WI38 (cell line): ENCODE results near the gene SLC30A5.

ENCODE experiments used
- H3K4me3 ChIP-seq: 2 replicates; pipeline ENCODE4 v1.5.1; 2011; ENCODE audit warnings: low read depth, mild to moderate bottlenecking, control low read depth, low read length
- CTCF ChIP-seq: IDR thresholded peaks from 2 replicates; pipeline ENCODE4 v1.5.1; 2012; ENCODE audit warnings: low read depth, mild to moderate bottlenecking, control low read depth, low read length

The SLC30A5 gene

GRCh38 chr5:69052181-69052580 is 41.6 kb upstream of the SLC30A5 start:
- no peak overlapping the region for H3K4me3 ChIP-seq
- TF ChIP-seq CTCF = no peak

GRCh38 chr5:69074664-69075521 is 18.9 kb upstream of the SLC30A5 start:
- TF ChIP-seq CTCF = no peak

GRCh38 chr5:69075522-69076179 is 18.2 kb upstream of the SLC30A5 start:
- no peak for TF ChIP-seq CTCF
- H3K4me3 ChIP-seq = no peak overlapping the region

More at GRCh38 chr5:69074664-69075521, 18.9 kb upstream of the SLC30A5 start:
- H3K4me3 ChIP-seq = no peak overlapping the region

GRCh38 chr5:69078921-69079540 is 14.8 kb upstream of the SLC30A5 start:
- H3K4me3 ChIP-seq = no peak overlapping the region
- no peak for TF ChIP-seq CTCF

GRCh38 chr5:69079556-69079955 is 14.3 kb upstream of the SLC30A5 start:
- no peak overlapping the region for H3K4me3 ChIP-seq
- no peak for TF ChIP-seq CTCF

GRCh38 chr5:69083412-69083811 is 10.4 kb upstream of the SLC30A5 start:
- H3K4me3 ChIP-seq = no peak overlapping the region
- TF ChIP-seq CTCF = no peak

GRCh38 chr5:69084195-69084594 is 9.6 kb upstream of the SLC30A5 start:
- H3K4me3 ChIP-seq = no peak overlapping the region
- TF ChIP-seq CTCF = no peak
